Hepatocyte (in vitro differentiated cells): ENCODE measurements around the gene PSMG3. TPM values are rescaled to one million over a fixed set of nuclear protein-coding genes. Genes with fewer than 3 reads are reported as not detected.

Experiments used
- DNase-seq: peaks from one replicate; pipeline ENCODE4 v3.0.0-alpha.2; 2016; ENCODE audit warnings: low spot score
- H2AFZ ChIP-seq: fragments of 200-600 bp; sonication (generic); 2 replicates; pipeline ENCODE4 v1.6.0; 2016; ENCODE audit warnings: antibody characterized with exemption, mild to moderate bottlenecking
- H3K27ac ChIP-seq: fragments of 200-600 bp; sonication (generic); 2 replicates; pipeline ENCODE4 v1.5.1; 2016; ENCODE audit warnings: mild to moderate bottlenecking
- H3K27me3 ChIP-seq: fragments of 200-600 bp; sonication (generic); 2 replicates; pipeline ENCODE4 v1.6.1; 2016
- H3K36me3 ChIP-seq: fragments of 200-600 bp; sonication (generic); replicated peaks from 2 replicates; pipeline ENCODE4 v1.5.1; 2016; ENCODE audit warnings: low read depth; ENCODE audit not compliant: insufficient read depth
- H3K4me1 ChIP-seq: fragments of 200-600 bp; sonication (generic); 2 replicates; pipeline ENCODE4 v1.5.1; 2016; ENCODE audit warnings: mild to moderate bottlenecking, moderate library complexity; ENCODE audit not compliant: insufficient read depth
- H3K4me2 ChIP-seq: fragments of 200-600 bp; sonication (generic); 2 replicates; pipeline ENCODE4 v1.6.0; 2016
- H3K4me3 ChIP-seq: fragments of 200-600 bp; sonication (generic); 2 replicates; pipeline ENCODE4 v1.5.1; 2016; ENCODE audit warnings: mild to moderate bottlenecking
- H3K79me2 ChIP-seq: fragments of 200-600 bp; sonication (generic); 2 replicates; pipeline ENCODE4 v1.6.0; 2017; ENCODE audit warnings: mild to moderate bottlenecking
- H3K9me2 ChIP-seq: fragments of 200-600 bp; sonication (generic); replicated peaks from 2 replicates; pipeline ENCODE4 v1.6.0; 2017; ENCODE audit warnings: mild to moderate bottlenecking; ENCODE audit not compliant: insufficient read depth
- H3K9me3 ChIP-seq: fragments of 200-600 bp; sonication (generic); 2 replicates; pipeline ENCODE4 v1.5.1; 2016; ENCODE audit warnings: low read depth, mild to moderate bottlenecking
- H4K20me1 ChIP-seq: fragments of 200-600 bp; sonication (generic); 2 replicates; pipeline ENCODE4 v1.6.0; 2016; ENCODE audit warnings: mild to moderate bottlenecking; ENCODE audit not compliant: insufficient read depth, poor library complexity, severe bottlenecking
- CTCF ChIP-seq: fragments of 200-600 bp; sonication (generic); IDR thresholded peaks from 2 replicates; pipeline ENCODE4 v1.5.1; 2016; ENCODE audit warnings: antibody characterized with exemption, mild to moderate bottlenecking; ENCODE audit not compliant: poor library complexity
- EZH2 ChIP-seq: fragments of 200-600 bp; sonication (generic); IDR thresholded peaks from 2 replicates; pipeline ENCODE4 v1.6.1; 2016; ENCODE audit warnings: antibody characterized with exemption, mild to moderate bottlenecking, borderline replicate concordance
- EZH2phosphoT487 ChIP-seq: fragments of 200-600 bp; sonication (generic); IDR thresholded peaks from one replicate; pipeline ENCODE4 v1.6.1; 2018; ENCODE audit warnings: antibody characterized with exemption, mild to moderate bottlenecking, low read depth, moderate library complexity; ENCODE audit not compliant: unreplicated experiment, severe bottlenecking
- WGBS: methylation state at CpG from one replicate; pipeline ENCODE4 v1.1.6; 2016; ENCODE audit warnings: low lambda C conversion rate; ENCODE audit errors: missing lambda C conversion rate; 5-methylcytosine and 5-hydroxymethylcytosine counted together
- polyA plus RNA-seq: library from polyadenylated mRNA; unstranded; fragments of >200 nt; fragmentation: Nextera tagmentation; extraction: Ambion mirVana; gene quantifications from 2 replicates; pipeline ENCODE4 v1.2.1, GENCODE V29; 2016
- total RNA-seq: library from RNA; depleted of rRNA; stranded (reverse); fragments of >200 nt; gene quantifications from 2 replicates; pipeline ENCODE4 v1.2.3, GENCODE V29; 2014

The PSMG3 gene
- total and polyA plus RNA-seq, 2 experiments from 2014 or later, result 42.7 to 44.8 TPM

GRCh38 chr7:1546909-1547776 is 22.7 kb downstream of the PSMG3 start:
- no peaks in the 10 kb centered on the region for H3K4me1 ChIP-seq
- H3K27ac ChIP-seq, result no peak overlapping the region
- no peak for TF ChIP-seq CTCF
- no peak for TF ChIP-seq EZH2phosphoT487
- TF ChIP-seq EZH2, result no peak
- no peaks in the 10 kb centered on the region for H3K9me2 ChIP-seq
- no peak for DNase-seq
- H2AFZ ChIP-seq, result no peak overlapping the region
- no peaks in the 10 kb centered on the region for H3K79me2 ChIP-seq
- H3K27me3 ChIP-seq, result no peaks in the 10 kb centered on the region
- no peak overlapping the region for H3K4me3 ChIP-seq
- no peaks in the 10 kb centered on the region for H3K36me3 ChIP-seq
- H4K20me1 ChIP-seq, result peaks cover 4% of the 10 kb centered on the region
- no peak overlapping the region for H3K4me2 ChIP-seq
- 92% methylated on average over 31 of the region's 41 CpGs for WGBS
- H3K9me3 ChIP-seq, result no peaks in the 10 kb centered on the region

- H3K4me3 ChIP-seq, result no peak overlapping the region
- H2AFZ ChIP-seq, result no peak overlapping the region
- no peaks in the 10 kb centered on the region for H3K27me3 ChIP-seq
- H3K4me2 ChIP-seq, result no peak overlapping the region
- H3K36me3 ChIP-seq, result no peaks in the 10 kb centered on the region
- H3K9me3 ChIP-seq, result no peaks in the 10 kb centered on the region
- H3K79me2 ChIP-seq, result no peaks in the 10 kb centered on the region
- WGBS, result 94% methylated on average over 26 of the region's 28 CpGs
- no peaks in the 10 kb centered on the region for H3K9me2 ChIP-seq
- TF ChIP-seq EZH2, result no peak
- no peaks in the 10 kb centered on the region for H3K4me1 ChIP-seq
- H4K20me1 ChIP-seq, result peaks cover 4% of the 10 kb centered on the region
- no peak for DNase-seq
- H3K27ac ChIP-seq, result no peak overlapping the region
Observed at GRCh38 chr7:1546274-1546908, 23.4 kb downstream of the PSMG3 start.

GRCh38 chr7:1545417-1546246 is 24.2 kb downstream of the PSMG3 start:
- no peak for DNase-seq
- Histone ChIP-seq H3K4me1 (no peaks in the 10 kb centered on the region), H3K4me2 (no peak overlapping the region), H4K20me1 (peaks cover 4% of the 10 kb centered on the region), H2AFZ (no peak overlapping the region), H3K9me3 (no peaks in the 10 kb centered on the region), H3K27ac (no peak overlapping the region), H3K4me3 (no peak overlapping the region), H3K27me3 (no peaks in the 10 kb centered on the region), H3K79me2 (no peaks in the 10 kb centered on the region), H3K9me2 (no peaks in the 10 kb centered on the region), H3K36me3 (no peaks in the 10 kb centered on the region)
- no peak for TF ChIP-seq EZH2
- no peak for TF ChIP-seq EZH2phosphoT487
- no peak for TF ChIP-seq CTCF
- 98% methylated on average over 27 of the region's 40 CpGs for WGBS
